ENCODE results near the gene FTSJ1.

Gene FTSJ1

GRCh38 chrX:48470110-48470832 is 5.7 kb upstream of the FTSJ1 start, which contains the start of gene SLC38A5:
TSS of gene SLC38A5 (minus strand) at chrX:48470260. CDS start at chrX:48467924, 2,336 bp downstream.
- no peak for DNase-seq (ENCODE audit: low read depth in 2 of 2)

- no peak for DNase-seq (ENCODE audit: low read depth in 2 of 2)
These were observed 5.2 kb upstream of the FTSJ1 start for GRCh38 chrX:48470833-48471118.

DNA sequence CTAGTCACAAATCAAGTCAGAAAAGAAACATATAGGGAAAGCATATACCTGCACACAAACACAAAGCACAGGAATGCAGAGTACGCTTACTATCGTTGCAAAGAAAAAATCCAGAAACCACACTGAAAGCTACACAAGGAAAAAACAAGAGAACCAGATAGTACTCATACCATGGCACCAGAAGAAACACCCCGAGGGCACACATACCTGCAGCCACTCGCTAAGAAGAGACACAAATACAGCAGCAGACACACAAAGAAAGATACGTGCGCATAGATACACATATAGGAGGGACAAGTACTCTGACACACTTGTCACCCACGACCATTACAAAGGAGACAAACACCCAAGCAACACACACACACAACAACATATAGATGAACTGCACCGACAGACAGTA is 4.5 kb upstream of the FTSJ1 start:
- no peak for DNase-seq (ENCODE audit: low read depth in 2 of 2)

- DNase-seq (ENCODE audit: low read depth in 2 of 2): no peak
These were observed 3.8 kb upstream of the FTSJ1 start for GRCh38 chrX:48472225-48472624.

- DNase-seq (ENCODE audit: low read depth in 2 of 2): no peak
These were observed 2.9 kb upstream of the FTSJ1 start for GRCh38 chrX:48472851-48473703.

DNA sequence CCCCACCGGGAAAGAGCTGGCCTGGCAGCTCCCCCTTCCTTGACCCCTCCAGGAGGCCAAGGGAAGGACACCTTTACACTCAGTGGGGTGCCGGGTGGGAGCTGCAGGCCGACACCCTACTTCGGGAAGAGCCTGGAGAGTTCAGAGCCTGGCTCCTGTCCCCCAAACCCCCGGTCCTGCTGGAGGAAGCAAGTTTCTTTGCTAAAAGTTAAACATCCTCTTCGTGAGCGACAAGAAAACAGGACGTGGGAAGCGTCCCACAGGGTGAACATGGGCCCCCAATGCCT is 2.4 kb upstream of the FTSJ1 start:
- no peak for DNase-seq (ENCODE audit: low read depth in 2 of 2)

DNA sequence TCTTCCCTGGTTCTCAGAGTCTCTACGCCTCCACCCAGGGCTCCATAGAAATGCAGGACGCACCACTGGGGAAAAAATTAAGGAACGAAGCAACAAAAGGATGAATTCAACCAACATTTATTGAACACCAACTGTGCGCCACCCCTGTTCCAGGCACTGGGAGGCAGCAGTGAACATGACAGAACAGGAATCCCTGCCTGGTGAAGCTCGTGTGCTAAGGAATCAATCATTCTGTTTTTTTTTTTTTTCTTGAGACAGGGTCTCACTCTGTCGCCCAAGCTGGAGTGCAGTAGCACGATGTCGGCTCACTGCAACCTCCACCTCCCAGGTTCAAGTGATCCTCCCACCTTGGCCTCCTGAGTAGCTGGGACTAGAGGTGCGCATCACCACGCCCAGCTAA is 1.9 kb upstream of the FTSJ1 start:
- DNase-seq (ENCODE audit: low read depth in 2 of 2): no peak

DNA sequence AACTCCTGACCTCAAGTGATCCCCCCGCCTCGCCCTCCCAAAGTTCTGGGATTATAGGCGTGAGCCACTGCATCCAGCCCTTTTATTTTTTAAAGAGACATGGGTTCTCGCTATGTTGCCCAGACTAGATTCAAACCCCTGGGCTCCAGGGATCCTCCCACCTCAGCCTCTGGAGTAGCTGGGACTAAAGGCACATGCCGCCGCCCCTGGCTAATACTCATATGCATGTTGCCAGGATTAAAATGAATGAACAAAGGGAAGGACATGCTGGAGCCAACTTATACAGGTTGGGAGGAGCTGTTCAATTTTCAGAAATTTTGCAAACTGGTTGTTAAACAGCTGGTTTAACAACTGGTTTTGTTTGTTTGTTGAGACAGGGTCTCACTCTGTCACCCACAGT is 1.4 kb upstream of the FTSJ1 start:
- no peak for DNase-seq (ENCODE audit: low read depth in 2 of 2)

GRCh38 chrX:48475296-48475695 is 703 bp upstream of the FTSJ1 start:
- DNase-seq (ENCODE audit: low read depth in 2 of 2): no peak

DNA sequence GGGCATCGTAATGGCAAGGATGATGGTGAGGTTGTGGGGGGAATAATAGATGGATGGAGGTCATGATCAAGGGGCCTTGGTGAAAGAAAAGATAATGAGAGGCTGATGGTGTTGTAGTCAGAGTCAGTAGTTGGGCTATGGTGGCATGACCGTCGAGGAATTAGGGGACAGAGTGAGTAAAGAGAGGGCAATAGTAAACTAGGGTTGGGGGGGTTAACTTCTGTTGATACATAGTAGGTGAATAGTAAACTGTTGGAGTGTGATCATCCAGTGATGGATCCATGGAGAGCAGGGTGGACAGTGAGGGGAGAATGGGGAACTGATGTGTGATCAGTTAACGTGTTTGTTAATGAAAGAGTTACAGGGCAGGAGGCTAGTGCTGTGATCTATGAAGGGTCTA is 920 bp downstream of the FTSJ1 start:
- no peak for DNase-seq (ENCODE audit: low read depth in 2 of 2)

GRCh38 chrX:48477960-48478755 is 2.2 kb downstream of the FTSJ1 start:
- no peak for DNase-seq (ENCODE audit: low read depth in 2 of 2)

DNA sequence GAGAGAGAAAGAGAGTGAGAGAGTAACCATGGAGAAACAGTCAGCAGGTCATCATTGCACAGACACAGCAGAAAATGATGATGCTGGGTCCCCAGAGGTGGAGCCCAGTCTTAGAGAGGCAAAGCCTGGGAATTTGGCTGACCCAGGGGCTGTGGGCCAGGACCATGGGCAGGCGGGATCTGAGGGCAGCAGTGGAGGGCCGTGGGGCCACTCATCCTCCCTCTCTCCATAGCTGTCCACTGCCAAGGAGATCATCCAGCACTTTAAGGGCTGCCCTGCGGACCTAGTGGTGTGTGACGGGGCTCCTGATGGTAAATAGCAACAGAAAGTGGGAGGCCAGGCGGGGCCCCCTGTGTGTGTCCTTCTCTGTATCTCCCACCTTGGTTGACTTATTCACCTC is 2.8 kb downstream of the FTSJ1 start:
- DNase-seq (ENCODE audit: low read depth in 2 of 2): no peak

- no peak for DNase-seq (ENCODE audit: low read depth in 2 of 2)
These were observed 4.1 kb downstream of the FTSJ1 start for GRCh38 chrX:48480142-48480541.

DNA sequence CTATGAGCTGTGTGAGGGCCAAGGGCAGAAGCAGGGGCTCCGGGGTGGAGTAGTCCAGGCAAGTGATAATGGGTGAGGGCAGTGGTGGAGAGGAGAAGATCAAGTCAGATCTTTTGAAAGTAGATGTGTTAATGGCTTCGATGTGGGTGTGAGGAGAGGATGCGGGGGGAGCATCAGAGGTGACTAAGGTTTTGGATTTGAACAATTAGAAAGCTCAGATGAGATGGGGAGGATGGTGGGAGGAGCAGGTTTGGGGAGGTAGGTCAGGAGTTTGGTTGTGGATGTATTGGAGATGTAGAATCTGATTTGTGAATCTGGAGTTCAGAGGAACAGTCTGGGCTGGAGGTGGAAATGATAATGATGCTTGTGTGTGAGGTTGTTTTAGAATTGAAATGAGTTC is 4.6 kb downstream of the FTSJ1 start:
- DNase-seq (ENCODE audit: low read depth in 2 of 2): no peak

- no peak for DNase-seq (ENCODE audit: low read depth in 2 of 2)
These were observed 6.5 kb downstream of the FTSJ1 start for GRCh38 chrX:48482526-48482925.

DNA sequence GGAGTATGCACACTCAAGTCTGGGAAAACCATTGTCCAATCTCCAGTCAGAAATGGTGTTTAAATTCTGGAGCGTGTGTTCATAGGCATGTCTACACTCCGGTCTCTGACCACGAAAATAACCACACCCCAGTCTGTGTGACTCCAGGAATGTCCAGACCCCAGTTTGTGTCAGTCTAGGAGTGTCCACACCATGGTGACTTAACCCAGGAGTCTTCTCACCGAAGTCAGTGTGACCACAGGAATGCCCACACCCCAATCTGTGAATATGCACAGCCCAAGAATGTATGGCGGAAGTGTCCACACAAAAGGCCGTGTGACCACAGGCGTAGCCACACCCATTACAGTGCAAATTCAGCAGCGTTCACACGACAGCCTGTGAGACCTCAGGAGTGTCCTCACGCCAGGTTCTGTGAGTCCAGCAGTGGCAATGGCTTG is 11.4 kb downstream of the FTSJ1 start:
- DNase-seq (ENCODE audit: low read depth in 2 of 2): no peak

GRCh38 chrX:48488034-48488433 is 12.0 kb downstream of the FTSJ1 start:
- no peak for DNase-seq (ENCODE audit: low read depth in 2 of 2)

- DNase-seq (ENCODE audit: low read depth in 2 of 2): no peak
These were observed 13.3 kb downstream of the FTSJ1 start for GRCh38 chrX:48489296-48489695.

GRCh38 chrX:48489892-48490291 is 13.9 kb downstream of the FTSJ1 start:
- no peak for DNase-seq (ENCODE audit: low read depth in 2 of 2)

GRCh38 chrX:48490661-48491060 is 14.7 kb downstream of the FTSJ1 start:
- no peak for DNase-seq (ENCODE audit: low read depth in 2 of 2)

DNA sequence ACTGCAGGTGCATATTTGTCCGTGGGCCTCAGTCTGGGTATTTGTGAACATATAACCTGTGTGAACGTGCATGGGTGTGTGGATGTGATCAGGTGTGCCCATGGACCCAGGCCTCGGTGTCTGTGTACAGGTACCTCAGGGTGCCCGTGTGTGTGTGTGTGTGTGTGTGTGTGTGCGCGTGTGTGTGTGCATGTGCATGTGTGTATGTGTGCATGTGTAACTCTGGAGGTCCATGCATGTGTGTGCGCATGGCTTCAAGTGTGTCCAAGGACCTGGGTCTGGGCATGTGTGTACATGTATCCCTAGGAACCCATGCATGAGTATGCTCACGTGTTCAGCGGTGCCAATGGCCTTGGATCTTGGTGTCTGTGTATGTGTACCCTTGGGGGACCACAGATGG is 15.8 kb downstream of the FTSJ1 start:
- DNase-seq (ENCODE audit: low read depth in 2 of 2): no peak

DNA sequence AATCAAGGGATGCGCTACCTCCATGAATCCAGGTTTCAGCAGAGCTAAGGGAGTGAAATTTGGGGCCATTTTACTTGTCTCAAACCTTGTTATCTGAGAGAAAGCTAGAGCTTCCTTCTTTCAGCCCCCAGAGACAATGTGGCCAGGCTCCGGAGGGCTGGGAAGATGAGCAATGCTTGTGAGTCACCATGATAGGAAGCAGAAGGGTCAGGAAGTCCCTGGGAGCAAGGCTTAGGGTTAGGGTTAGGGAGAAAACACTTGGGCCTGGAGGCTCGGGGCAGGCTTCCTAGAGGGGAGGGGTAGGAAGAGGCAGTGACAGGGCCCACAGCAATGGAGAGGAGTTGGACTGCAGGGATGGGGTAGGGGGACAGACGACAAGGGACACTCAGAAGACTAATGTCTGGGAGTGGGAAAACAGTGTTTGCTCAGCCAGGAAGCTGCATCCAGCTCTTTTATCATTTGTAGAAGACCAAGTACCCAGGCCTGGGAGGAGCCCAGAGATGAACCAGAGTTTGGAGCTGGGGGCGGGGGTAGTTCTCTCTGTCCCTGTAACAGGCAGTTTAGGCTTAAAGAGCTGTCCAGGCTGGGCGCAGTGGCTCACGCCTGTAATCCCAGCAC is 16.4 kb downstream of the FTSJ1 start:
- DNase-seq (ENCODE audit: low read depth in 2 of 2): no peak

All from stimulated activated CD8-positive, alpha-beta memory T cell treated with anti-CD3 and anti-CD28 coated beads, Interleukin-7, amount 100 ng/mL, for 4 hours (primary cell).